Esophagus squamous epithelium (tissue), 5 donors: Measurements from ENCODE around the gene ZFAND3. TPM values are rescaled to one million over a fixed set of nuclear protein-coding genes. Genes with fewer than 3 reads are reported as not detected.

Experiments used
- DNase-seq: peaks from one replicate; lab custom pipeline; 2025; lab: John Stamatoyannopoulos, UW
- H3K27ac ChIP-seq, 4 donors: fragments of 200-600 bp; sonication (generic); one replicate each; pipeline ENCODE4 v1.5.1; 2016 to 2019; ENCODE audit warnings: mild to moderate bottlenecking in 1 of 4
- H3K27me3 ChIP-seq, 4 donors: fragments of 200-600 bp; sonication (generic); 1 replicate in 3 of 4; 2 replicates in 1 of 4; pipeline versions ENCODE4 v1.5.1 to v1.6.0; 2017 to 2021; ENCODE audit warnings: antibody characterized with exemption in 1 of 4
- H3K36me3 ChIP-seq, 3 donors: fragments of 200-600 bp; sonication (generic); one replicate each; pipeline ENCODE4 v1.5.1; 2016 to 2019
- H3K4me1 ChIP-seq, 3 donors: fragments of 200-600 bp; sonication (generic); one replicate each; pipeline ENCODE4 v1.5.1; 2017 to 2019
- H3K4me3 ChIP-seq, 4 donors: fragments of 200-600 bp; sonication (generic); 1 replicate in 3 of 4; 2 replicates in 1 of 4; pipeline ENCODE4 v1.5.1; 2016 to 2019; ENCODE audit warnings: mild to moderate bottlenecking in 2 of 4, moderate library complexity in 1 of 4
- H3K9me3 ChIP-seq, 3 donors: fragments of 200-600 bp; sonication (generic); one replicate each; pipeline ENCODE4 v1.5.1; 2016 to 2019
- CTCF ChIP-seq, 6 experiments: fragments of 450-650 bp in 4 of 6; fragments of 200-600 bp in 2 of 6; sonication (generic) in 2 of 6; IDR thresholded peaks; one replicate each; pipeline ENCODE4 v1.5.1; 2016 to 2019; ENCODE audit warnings: antibody characterized with exemption in 6 of 6, mild to moderate bottlenecking in 4 of 6, moderate library complexity in 4 of 6
- POLR2A ChIP-seq, 4 donors: fragments of 450-650 bp; IDR thresholded peaks; one replicate each; pipeline ENCODE4 v1.6.1; 2017; ENCODE audit warnings: antibody characterized with exemption in 4 of 4, mild to moderate bottlenecking in 4 of 4, moderate library complexity in 3 of 4
- WGBS, 2 donors: methylation state at CpG; one replicate each; pipeline ENCODE4 v1.1.5; 2018; 5-methylcytosine and 5-hydroxymethylcytosine counted together
- intact Hi-C: fragments of 100-400 bp; cut with DNase I; formaldehyde crosslinking; loops from one replicate; pipeline ENCODE4 v1.15.0; 2022
- total RNA-seq, 4 donors: library from RNA; depleted of rRNA; stranded (reverse); fragments of >200 nt; gene quantifications; one replicate each; pipeline ENCODE4 v1.1.0, GENCODE V29; 2016
- donor health status: DM: yes; HTN: yes; CAD: no.

The ZFAND3 gene
- total RNA-seq, 4 donors from 2014 or later, result 15.7 to 23.8 (median 20.9) TPM

GRCh38 chr6:38027685-38028373 is 208.3 kb downstream of the ZFAND3 start:
- intact Hi-C loops, result no loop called here
- WGBS, 2 donors, result 68 to 72% methylated on average over 2 of the region's 2 CpGs
- DNase-seq, result no peak

GRCh38 chr6:38030380-38030779 is 210.9 kb downstream of the ZFAND3 start:
- Histone ChIP-seq H3K27me3 (no peaks in the 10 kb centered on the region), H3K4me3 (no peak overlapping the region), H3K9me3 (no peaks in the 10 kb centered on the region), H3K4me1 (peaks cover 0 to 48% (median 12%) of the 10 kb centered on the region in 3 donors), H3K36me3 (no peaks in the 10 kb centered on the region), H3K27ac (no peak overlapping the region)
- intact Hi-C loops, result no loop called here
- DNase-seq, result no peak
- no peak for TF ChIP-seq CTCF (IDR thresholded peaks at IDR 0.05)
- no peak for TF ChIP-seq POLR2A (IDR thresholded peaks at IDR 0.05)

More at GRCh38 chr6:38027685-38028373, 208.3 kb downstream of the ZFAND3 start:
- no peaks in the 10 kb centered on the region for H3K27me3 ChIP-seq
- H3K4me1 ChIP-seq, result peaks cover 0 to 24% (median 6%) of the 10 kb centered on the region in 3 donors
- peaks cover 0 to 6% (median 0%) of the 10 kb centered on the region in 3 donors for H3K9me3 ChIP-seq
- no peak overlapping the region for H3K27ac ChIP-seq
- no peaks in the 10 kb centered on the region for H3K36me3 ChIP-seq
- H3K4me3 ChIP-seq, result no peak overlapping the region
- no peak for TF ChIP-seq CTCF (IDR thresholded peaks at IDR 0.05)
- TF ChIP-seq POLR2A (IDR thresholded peaks at IDR 0.05), result no peak

- Histone ChIP-seq H3K27me3 (no peaks in the 10 kb centered on the region), H3K9me3 (no peaks in the 10 kb centered on the region), H3K27ac (no peak overlapping the region), H3K4me3 (no peak overlapping the region), H3K36me3 (no peaks in the 10 kb centered on the region), H3K4me1 (peaks cover 0 to 52% (median 12%) of the 10 kb centered on the region in 3 donors)
- no peak for TF ChIP-seq POLR2A (IDR thresholded peaks at IDR 0.05)
- no peak for TF ChIP-seq CTCF (IDR thresholded peaks at IDR 0.05)
- intact Hi-C loops, result no loop called here
- DNase-seq, result no peak
- WGBS, 2 donors, result 91 to 94% methylated on average over 1 of the region's 1 CpG
Observed at GRCh38 chr6:38032797-38033196, 213.3 kb downstream of the ZFAND3 start.

GRCh38 chr6:38033442-38033982 is 214.0 kb downstream of the ZFAND3 start:
- intact Hi-C loops, result no loop called here

More at GRCh38 chr6:38033442-38033982, 214.0 kb downstream of the ZFAND3 start:
- 84 to 88% methylated on average over 1 of the region's 1 CpG for WGBS, 2 donors
- Histone ChIP-seq H3K9me3 (no peaks in the 10 kb centered on the region), H3K27me3 (no peaks in the 10 kb centered on the region), H3K4me1 (peaks cover 0 to 46% (median 11%) of the 10 kb centered on the region in 3 donors), H3K27ac (no peak overlapping the region), H3K4me3 (no peak overlapping the region), H3K36me3 (no peaks in the 10 kb centered on the region)
- no peak for DNase-seq
- no peak for TF ChIP-seq POLR2A (IDR thresholded peaks at IDR 0.05)
- TF ChIP-seq CTCF (IDR thresholded peaks at IDR 0.05), result no peak
